Activated T-cell treated with anti-CD3 and anti-CD28 coated beads, Interleukin-2, amount 50 U/mL, for 24 hours (primary cell): ENCODE data around the gene HSD11B1L.
A peak's percentile ranks its signal among the peaks of the same experiment; 100 is the strongest.
"Not testable (repeated sequence)": the region's sequence is repeated elsewhere in the genome, so short reads cannot be mapped to it uniquely, and the experiment has no call there.

Experiments
- DNase-seq: peaks from one replicate; pipeline ENCODE4 v3.0.0-alpha.2; 2020
- H3K27ac Mint-ChIP-seq: 2 replicates; pipeline ENCODE4 v1.8.0; 2020; ENCODE audit warnings: mild to moderate bottlenecking, mixed read lengths
- H3K27me3 Mint-ChIP-seq: 2 replicates; pipeline ENCODE4 v1.8.0; 2020; ENCODE audit warnings: mixed read lengths
- H3K36me3 Mint-ChIP-seq: 2 replicates; pipeline ENCODE4 v1.8.0; 2020; ENCODE audit warnings: low read depth, mixed read lengths
- H3K4me1 Mint-ChIP-seq: 2 replicates; pipeline ENCODE4 v1.8.0; 2020; ENCODE audit warnings: low read depth, mixed read lengths
- H3K4me3 Mint-ChIP-seq: 2 replicates; pipeline ENCODE4 v1.8.0; 2020; ENCODE audit warnings: mild to moderate bottlenecking, moderate library complexity, mixed read lengths
- H3K9me3 Mint-ChIP-seq: 2 replicates; pipeline ENCODE4 v1.8.0; 2020; ENCODE audit warnings: mixed read lengths

The HSD11B1L gene

DNA sequence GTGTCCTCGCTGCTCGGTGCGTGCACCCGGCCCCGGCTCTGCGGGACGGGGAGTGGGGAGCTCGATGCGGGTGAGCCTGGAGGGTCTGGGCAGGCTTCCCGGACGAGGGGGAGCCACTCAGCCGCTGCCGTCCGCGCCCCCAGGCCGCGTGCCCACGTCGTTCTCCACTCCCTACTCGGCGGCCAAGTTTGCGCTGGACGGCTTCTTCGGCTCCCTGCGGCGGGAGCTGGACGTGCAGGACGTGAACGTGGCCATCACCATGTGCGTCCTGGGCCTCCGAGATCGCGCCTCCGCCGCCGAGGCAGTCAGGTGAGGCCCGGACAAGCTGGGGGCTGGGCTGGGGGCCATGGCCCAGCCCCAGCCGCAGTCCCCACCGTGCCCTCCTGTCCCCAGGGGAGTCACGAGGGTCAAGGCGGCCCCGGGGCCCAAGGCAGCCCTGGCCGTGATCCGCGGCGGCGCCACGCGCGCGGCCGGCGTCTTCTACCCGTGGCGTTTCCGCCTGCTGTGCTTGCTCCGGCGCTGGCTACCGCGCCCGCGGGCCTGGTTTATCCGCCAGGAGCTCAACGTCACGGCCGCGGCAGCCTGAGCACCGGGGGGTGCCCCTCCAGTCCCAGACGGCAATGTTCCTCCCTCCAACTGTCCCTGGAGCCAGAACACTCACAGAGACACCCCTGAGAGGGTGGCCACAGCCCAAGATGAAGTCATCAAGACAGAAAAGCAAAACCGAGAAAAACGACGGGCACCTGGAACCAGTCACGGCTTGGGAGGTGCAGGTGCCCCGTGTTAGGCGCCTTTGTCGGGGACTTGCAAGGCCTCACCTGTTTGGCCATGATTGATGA is 6.8 kb downstream of the HSD11B1L start:
- no peak for DNase-seq
- Mint-ChIP-seq H3K4me1 (peaks cover 36% of the 10 kb centered on the region), H3K27me3 (no peaks in the 10 kb centered on the region), H3K27ac (peak overlapping the region; percentile 76), H3K9me3 (no peaks in the 10 kb centered on the region), H3K36me3 (peaks cover 26% of the 10 kb centered on the region), H3K4me3 (peak overlapping the region; percentile 71)

DNA sequence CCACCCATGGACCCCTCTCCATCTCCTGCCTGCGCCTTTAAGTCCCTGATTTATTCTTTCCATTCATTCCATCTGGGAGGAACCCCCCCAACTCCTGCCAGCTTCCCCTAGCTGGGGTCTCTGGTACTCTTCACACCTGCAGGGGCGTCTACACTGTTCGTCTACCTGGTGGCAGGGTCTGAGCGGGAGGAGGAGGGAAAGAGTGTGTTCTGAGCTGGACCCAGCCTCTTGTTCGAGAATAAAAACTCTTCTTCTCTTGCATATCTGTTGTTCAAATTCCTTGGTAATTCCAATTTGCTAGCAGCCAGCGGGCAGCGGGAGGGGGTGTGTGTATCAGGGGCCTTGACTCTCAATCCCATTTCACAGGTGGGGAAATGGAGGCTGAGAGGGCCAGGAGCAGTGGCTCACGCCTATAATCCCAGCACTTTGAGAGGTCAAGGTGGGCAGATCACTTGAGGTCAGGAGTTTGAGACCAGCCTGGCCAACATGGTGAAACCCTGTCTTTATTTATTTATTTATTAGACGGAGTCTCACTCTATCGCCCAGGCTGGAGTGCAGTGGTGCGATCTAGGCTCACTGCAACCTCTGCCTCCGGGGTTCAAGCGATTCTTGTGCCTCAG is 7.5 kb downstream of the HSD11B1L start:
- Mint-ChIP-seq H3K4me1 (peaks cover 35% of the 10 kb centered on the region), H3K36me3 (peaks cover 34% of the 10 kb centered on the region), H3K4me3 (peak overlapping the region; percentile 39), H3K27ac (peak overlapping the region; percentile 76)
- DNase-seq, H3K9me3 Mint-ChIP-seq, H3K27me3 Mint-ChIP-seq: not testable (repeated sequence)

DNA sequence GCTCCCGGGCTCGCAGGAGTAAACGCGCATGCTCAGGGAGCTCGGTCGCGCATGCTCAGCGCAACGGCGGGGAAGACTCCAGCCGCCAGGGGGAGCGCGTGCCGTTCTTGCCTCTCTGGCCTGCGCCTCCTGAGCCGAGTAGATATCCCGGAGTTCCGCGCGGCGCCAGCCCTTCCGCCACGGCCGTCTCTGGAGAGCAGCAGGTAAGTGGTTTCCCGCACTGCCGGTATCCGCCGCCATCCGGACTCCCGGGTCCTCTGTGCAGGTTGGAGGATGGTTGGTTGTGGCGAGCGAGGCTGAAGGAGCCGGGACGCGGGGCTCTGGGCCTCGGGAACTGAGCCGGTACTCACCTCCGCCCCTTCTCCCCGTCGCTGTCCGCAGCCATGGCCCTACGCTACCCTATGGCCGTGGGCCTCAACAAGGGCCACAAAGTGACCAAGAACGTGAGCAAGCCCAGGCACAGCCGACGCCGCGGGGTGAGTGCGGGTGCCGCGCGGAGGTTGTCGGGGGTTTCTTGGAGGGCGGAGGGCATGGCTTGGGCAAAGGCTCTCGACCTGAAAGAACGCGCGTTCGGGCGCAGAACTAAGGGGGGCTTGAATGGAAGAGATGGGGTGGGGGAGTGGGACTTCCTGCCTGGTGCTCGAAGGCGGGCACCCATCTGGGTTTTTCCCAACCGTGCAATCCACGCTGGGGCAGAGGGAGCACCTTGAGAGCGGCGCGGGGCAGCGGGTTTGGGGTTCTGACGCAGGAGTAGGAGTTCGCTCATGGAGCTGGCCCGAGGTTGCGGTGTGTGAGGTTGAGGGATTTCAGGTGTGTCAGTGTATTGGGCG is 9.5 kb downstream of the HSD11B1L start, which contains the start of gene RPL36:
RPL36 (plus strand) TSS at position 171 of the 830 bp plus-strand sequence; CDS start at position 384, 213 bp downstream.
- Mint-ChIP-seq H3K27ac (peak within 1 kb of the TSS; percentile 98), H3K9me3 (no peaks in the 10 kb centered on the region), H3K4me1 (peaks cover 40% of the 10 kb centered on the region), H3K4me3 (peak within 1 kb of the TSS; percentile 97), H3K36me3 (peaks cover 53% of the 10 kb centered on the region), H3K27me3 (no peaks in the 10 kb centered on the region)
- DNase-seq = peak; percentile 100

DNA sequence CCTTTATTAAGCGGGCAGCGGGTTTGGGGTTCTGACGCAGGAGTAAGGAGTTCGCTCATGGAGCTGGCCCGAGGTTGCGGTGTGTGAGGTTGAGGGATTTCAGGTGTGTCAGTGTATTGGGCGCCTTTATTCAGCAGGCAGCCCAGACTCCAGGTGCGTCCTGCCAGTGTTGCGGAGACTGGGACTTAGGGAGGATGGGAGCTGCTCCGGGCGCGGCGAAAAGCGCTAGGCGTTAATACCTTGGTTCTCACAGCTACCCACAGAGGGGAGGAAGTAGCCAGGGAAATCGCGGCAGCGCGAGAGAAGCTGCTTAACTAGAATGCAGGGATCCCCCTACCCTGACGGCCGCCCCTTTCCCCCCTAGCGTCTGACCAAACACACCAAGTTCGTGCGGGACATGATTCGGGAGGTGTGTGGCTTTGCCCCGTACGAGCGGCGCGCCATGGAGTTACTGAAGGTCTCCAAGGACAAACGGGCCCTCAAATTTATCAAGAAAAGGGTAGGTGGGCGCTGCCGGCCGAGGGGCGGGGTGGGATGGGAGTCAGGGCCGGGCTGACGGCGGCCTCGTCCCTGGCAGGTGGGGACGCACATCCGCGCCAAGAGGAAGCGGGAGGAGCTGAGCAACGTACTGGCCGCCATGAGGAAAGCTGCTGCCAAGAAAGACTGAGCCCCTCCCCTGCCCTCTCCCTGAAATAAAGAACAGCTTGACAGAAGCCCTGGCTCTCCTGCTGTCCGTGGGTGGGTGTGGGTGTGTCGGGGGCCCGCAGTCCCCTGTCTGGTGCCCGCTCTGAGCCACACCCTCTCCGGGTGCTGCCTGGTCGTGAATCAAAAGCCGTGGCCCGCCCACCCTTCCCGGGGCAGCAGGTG is 10.4 kb downstream of the HSD11B1L start:
- peak overlapping the region; percentile 98 for H3K27ac Mint-ChIP-seq
- peaks cover 35% of the 10 kb centered on the region for H3K4me1 Mint-ChIP-seq

DNA sequence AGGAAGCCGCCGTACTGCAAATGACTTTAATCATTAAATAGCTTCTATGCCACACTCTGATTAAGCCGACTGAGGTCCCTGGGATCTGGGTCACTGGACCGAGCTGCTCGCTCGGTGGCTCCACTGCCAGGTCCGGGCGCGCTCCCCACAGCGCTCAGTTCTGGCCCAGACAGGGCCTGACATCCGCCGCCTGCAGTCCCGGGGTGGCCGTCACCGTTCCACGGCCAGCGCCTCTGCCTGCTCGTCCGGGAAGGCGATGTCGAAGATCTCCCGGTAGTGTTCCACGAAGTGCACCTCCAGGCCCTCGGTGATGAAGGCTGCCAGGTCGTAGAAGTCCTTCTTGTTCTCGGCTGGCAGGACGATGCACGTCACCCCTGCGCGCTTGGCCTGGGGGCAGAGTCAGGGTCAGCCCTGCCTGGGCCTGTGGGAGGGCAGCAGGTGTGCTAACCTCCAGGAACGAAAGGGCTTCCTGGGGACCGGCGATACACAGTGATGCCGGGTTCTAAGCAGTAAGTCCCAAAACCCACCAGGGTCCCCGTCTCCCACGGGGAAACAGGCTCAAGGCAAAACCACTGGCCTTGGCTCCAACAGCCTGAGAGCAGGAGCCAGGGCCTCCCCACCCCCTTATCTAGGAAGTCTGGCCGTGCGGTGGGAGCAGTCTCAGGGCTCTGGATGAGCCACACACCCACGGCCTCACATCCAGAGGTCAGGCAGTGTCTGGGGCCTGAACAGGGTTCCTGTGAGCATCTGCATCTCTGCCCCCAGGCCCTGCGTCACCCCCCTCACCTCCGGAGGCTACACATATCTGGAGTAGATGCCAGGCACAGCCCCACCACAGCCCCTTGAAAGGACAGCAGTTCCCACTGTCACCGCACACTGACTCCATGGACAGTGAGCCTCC is 11.2 kb downstream of the HSD11B1L start:
- Mint-ChIP-seq H3K4me1 (peaks cover 30% of the 10 kb centered on the region), H3K36me3 (peaks cover 67% of the 10 kb centered on the region), H3K9me3 (no peaks in the 10 kb centered on the region), H3K4me3 (peak overlapping the region; percentile 97), H3K27me3 (no peaks in the 10 kb centered on the region), H3K27ac (peak overlapping the region; percentile 98)
- DNase-seq = peak; percentile 64

More for the DNA sequence above, 10.4 kb downstream of the HSD11B1L start:
- Mint-ChIP-seq H3K4me3 (peak overlapping the region; percentile 97), H3K9me3 (no peaks in the 10 kb centered on the region), H3K27me3 (no peaks in the 10 kb centered on the region), H3K36me3 (peaks cover 60% of the 10 kb centered on the region)
- peak; percentile 79 for DNase-seq

DNA sequence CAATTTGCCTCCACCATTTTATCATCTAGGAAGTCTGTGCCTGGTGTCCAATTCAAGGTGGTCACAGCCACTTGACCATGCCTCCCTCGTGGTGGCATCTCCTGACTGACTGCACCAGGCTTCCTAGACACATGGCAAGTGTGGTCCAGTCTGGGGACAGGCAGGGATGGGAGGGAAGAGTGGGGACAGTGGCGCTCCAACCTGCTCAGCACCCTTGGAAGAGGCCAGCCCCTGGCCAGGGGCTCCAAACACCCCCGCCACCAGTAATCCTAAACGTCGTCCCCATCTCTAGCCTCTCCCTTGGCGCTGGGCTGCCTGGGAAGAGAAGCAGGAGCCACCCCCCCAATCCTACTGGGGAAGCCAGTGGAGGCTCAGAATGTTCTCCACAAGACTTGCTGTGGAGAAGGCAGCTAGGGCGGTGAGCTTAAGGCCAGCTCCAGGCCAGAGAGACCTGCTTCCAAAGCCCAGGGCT is 11.9 kb downstream of the HSD11B1L start:
- Mint-ChIP-seq H3K36me3 (peaks cover 72% of the 10 kb centered on the region), H3K4me1 (peaks cover 29% of the 10 kb centered on the region), H3K4me3 (peak overlapping the region; percentile 97), H3K27me3 (no peaks in the 10 kb centered on the region), H3K9me3 (no peaks in the 10 kb centered on the region), H3K27ac (peak overlapping the region; percentile 98)
- peak; percentile 55 for DNase-seq

DNA sequence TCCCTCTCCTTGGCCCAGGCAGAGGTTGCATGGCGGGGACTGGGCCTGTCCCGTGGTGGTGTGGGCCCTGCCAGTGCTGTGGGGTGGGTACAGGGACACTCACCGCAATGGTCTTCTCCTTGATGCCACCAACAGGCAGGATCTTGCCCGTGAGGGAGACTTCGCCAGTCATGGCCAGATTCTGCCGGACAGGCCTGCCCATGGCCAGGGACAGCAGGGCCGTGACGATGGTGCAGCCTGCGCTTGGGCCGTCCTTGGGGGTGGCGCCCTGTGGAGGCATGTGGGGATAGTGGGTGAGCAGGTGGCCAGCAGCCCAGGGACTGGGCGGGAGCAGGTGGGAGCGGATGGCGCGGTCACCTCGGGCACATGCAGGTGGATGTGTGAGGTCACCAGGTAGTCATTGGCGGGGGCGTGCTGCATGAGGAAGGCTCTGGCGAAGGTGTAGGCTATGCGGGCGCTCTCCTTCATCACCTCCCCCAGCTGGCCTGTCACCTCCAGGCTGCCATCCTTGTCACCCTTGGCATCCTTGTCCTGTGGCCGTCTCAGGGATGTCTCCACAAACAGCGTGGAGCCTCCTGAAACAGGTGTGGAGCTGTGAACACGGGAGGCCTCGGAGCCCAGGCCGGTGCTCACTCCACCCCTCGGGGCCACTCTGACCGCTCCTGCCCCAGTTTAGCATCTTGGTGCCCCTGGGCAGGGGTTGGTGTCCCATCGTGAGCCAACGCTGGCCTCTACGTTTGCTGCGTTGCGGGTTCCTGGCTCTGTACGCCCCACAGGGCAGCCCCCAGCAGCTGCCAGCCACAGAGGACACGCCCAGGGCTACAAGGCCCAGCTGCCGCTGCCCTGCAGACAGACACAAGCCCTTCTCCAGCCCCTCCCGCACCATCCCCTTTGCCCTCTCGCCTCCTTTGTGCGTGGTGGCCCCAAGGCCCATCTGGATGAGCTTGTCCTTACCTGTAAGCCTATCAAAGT is 12.7 kb downstream of the HSD11B1L start:
- H3K36me3 Mint-ChIP-seq = peaks cover 79% of the 10 kb centered on the region
- H3K4me1 Mint-ChIP-seq = peaks cover 23% of the 10 kb centered on the region
- peak overlapping the region; percentile 98 for H3K27ac Mint-ChIP-seq
- peak overlapping the region; percentile 97 for H3K4me3 Mint-ChIP-seq
- H3K9me3 Mint-ChIP-seq = no peaks in the 10 kb centered on the region
- H3K27me3 Mint-ChIP-seq = no peaks in the 10 kb centered on the region
- DNase-seq = peak; percentile 63

DNA sequence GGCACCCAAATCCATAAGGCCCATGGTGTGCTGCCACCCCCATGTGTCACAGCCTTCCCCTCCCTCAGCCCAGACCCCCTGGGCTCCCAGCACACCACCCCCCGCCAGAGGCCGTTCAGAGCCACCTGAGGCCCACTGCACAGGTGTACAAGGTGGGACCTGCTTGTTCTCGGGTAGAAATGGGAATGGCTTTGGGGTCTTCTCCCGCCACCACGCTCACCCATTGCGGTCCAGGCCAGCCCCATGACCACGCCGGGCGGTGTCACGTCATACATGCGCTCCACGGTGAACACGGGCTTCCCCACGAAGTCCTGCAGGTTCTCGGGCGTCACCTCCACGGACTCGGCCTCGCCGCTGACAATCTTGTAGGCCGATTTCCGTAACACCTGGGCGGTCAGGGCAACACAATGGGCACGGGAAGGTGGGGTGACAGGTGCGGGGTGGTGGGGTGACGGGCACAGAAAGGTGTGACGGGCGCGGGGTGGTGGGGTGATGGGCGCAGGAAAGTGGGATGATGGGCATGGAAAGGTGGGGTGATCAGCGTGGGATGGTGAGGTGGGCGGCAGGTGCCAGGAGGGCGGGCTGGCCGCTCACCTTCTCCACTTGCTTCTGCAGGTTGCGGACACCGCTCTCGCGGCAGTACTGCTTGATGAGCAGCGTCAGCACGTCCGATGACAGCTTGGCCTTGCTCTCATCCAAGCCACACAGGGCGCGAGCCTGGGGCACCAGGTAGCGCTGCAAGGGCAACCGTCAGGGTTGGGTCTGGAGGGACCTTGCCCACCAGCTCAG is 13.5 kb downstream of the HSD11B1L start:
- H3K27ac Mint-ChIP-seq = peak overlapping the region; percentile 98
- H3K27me3 Mint-ChIP-seq = no peaks in the 10 kb centered on the region
- no peak for DNase-seq
- peaks cover 20% of the 10 kb centered on the region for H3K4me1 Mint-ChIP-seq
- peaks cover 87% of the 10 kb centered on the region for H3K36me3 Mint-ChIP-seq
- peak overlapping the region; percentile 97 for H3K4me3 Mint-ChIP-seq
- no peaks in the 10 kb centered on the region for H3K9me3 Mint-ChIP-seq

DNA sequence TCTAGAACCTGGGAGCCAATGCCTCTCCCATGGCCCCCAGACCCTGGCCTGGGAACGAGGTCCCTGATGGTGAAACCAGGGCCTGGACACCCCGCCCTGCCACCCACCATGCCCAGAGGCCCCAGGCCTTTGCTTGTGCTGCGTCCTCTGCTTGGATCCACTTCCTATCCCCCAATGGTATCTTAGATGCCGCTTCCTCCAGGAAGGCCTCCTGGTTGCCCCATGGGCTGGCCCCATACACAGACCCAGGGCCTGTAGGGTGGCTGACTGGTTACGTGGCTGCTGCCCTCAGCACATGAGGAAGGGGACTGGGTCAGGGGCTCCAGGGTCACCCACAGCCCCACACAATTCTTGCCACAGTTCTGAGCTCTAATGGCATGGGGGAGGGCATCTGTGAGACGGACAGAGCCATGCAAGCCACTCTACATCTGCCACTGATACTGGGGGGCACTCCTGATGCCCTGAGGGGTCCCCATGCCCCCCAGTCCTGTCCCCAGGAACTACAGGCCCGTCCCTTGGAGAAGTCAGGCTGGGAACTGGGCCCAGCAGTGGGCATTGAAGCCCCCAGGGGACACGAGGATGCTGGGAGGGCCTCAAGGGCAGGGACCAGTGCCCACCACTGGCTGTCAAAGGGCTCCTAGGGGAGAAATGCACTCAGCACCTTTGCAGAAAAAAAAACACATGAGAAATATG is 14.3 kb downstream of the HSD11B1L start:
- Mint-ChIP-seq H3K4me3 (peak overlapping the region; percentile 51), H3K9me3 (no peaks in the 10 kb centered on the region), H3K27me3 (no peaks in the 10 kb centered on the region), H3K4me1 (peaks cover 16% of the 10 kb centered on the region), H3K36me3 (peaks cover 89% of the 10 kb centered on the region), H3K27ac (peak overlapping the region; percentile 98)
- DNase-seq = no peak

DNA sequence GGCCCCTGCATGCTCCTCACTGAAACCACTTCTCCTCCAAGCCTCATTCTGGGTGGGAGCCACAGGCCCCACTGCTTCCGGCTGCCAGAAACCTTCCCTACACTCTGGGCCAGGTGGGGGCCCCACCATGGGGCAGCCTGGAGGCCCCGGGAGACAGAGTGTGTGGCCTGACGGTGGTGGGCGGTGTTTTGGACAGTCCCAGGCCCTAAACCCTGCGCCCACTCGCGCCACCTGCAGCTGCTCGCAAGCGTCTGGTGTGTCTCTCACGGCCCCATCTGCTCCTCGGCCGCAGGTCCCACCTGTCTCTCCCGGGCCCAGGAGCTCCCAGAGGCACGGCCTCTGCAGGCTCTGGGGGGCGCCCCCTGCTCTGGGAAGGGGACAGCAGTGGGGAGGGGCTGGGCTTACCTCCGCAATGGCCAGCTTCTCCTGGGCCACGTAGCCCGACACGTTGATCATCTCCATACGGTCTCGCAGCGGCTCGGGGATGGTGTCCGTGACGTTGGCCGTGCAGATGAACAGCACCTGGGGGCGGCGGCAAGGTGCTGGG is 14.9 kb downstream of the HSD11B1L start:
- Mint-ChIP-seq H3K9me3 (no peaks in the 10 kb centered on the region), H3K27ac (peak overlapping the region; percentile 98), H3K4me1 (peaks cover 16% of the 10 kb centered on the region), H3K27me3 (no peaks in the 10 kb centered on the region), H3K4me3 (no peak overlapping the region), H3K36me3 (peaks cover 88% of the 10 kb centered on the region)
- DNase-seq = no peak
